Heart right ventricle (tissue), 16 donors: ENCODE results near the gene AGAP1. TPM values are rescaled to one million over a fixed set of nuclear protein-coding genes. Genes with fewer than 3 reads are reported as not detected.

Experiments
- ATAC-seq, 8 donors: fragments of 200-7000 bp; cut with Tn5 transposase; one replicate each; pipeline ENCODE4 v1.9.1; 2020; ENCODE audit warnings: mild to moderate bottlenecking in 8 of 8, moderate library complexity in 8 of 8, moderate number of reproducible peaks in 1 of 8
- DNase-seq, 2 donors: peaks; one replicate each; pipeline ENCODE4 v3.0.0-alpha.2; 2020
- H3K27ac ChIP-seq, 10 donors: fragments of 200-600 bp; sonication (generic) in 2 of 10; one replicate each; pipeline versions ENCODE4 v1.5.0 to v1.8.0; 2020 to 2022; ENCODE audit warnings: mild to moderate bottlenecking in 3 of 10
- H3K27me3 ChIP-seq, 7 donors: fragments of 200-600 bp; one replicate each; pipeline ENCODE4 v1.8.0; 2021 to 2022; ENCODE audit warnings: mild to moderate bottlenecking in 2 of 7
- H3K36me3 ChIP-seq, 9 donors: fragments of 200-600 bp; sonication (generic) in 1 of 9; one replicate each; pipeline versions ENCODE4 v1.5.0 to v1.8.0; 2020 to 2022; ENCODE audit warnings: mild to moderate bottlenecking in 2 of 9
- H3K4me1 ChIP-seq, 9 donors: fragments of 200-600 bp; sonication (generic) in 1 of 9; one replicate each; pipeline versions ENCODE4 v1.5.0 to v1.8.0; 2020 to 2022; ENCODE audit warnings: mild to moderate bottlenecking in 4 of 9
- H3K4me3 ChIP-seq, 10 donors: fragments of 200-600 bp; sonication (generic) in 2 of 10; one replicate each; pipeline versions ENCODE4 v1.5.0 to v1.8.0; 2020 to 2022; ENCODE audit warnings: mild to moderate bottlenecking in 7 of 10, moderate library complexity in 2 of 10
- H3K9me3 ChIP-seq, 11 donors: fragments of 200-600 bp in 10 of 11; sonication (generic) in 2 of 11; one replicate each; pipeline versions ENCODE4 v1.5.0 to v1.8.0; 2013 to 2022; ENCODE audit warnings: mild to moderate bottlenecking in 2 of 11, control low read depth in 1 of 11, moderate library complexity in 1 of 11
- WGBS, 2 donors: extraction: QIAGEN DNeasy Blood & Tissue Kit; methylation state at CpG; one replicate each; pipeline ENCODE4 v1.1.7; 2013; ENCODE audit warnings: inconsistent platforms in 1 of 2; 5-methylcytosine and 5-hydroxymethylcytosine counted together
- intact Hi-C, 10 donors: fragments of 100-400 bp; cut with DNase I; formaldehyde crosslinking; loops; one replicate each; pipeline versions ENCODE4 v1.11.1 to v1.14.2; 2022
- polyA plus RNA-seq, 2 donors: library from polyadenylated mRNA; stranded (reverse); fragments of 200-250 nt; gene quantifications; one replicate each; pipeline ENCODE4 v1.2.3, GENCODE V29; 2013
- total RNA-seq, 10 donors: library from RNA; stranded (reverse); fragmentation: NEBNext Ultra II Directional in 3 of 10; extraction: Animal tissue kit (Norgen Biotek cat#: 25700) in 3 of 10; gene quantifications; one replicate each; pipeline versions ENCODE4 v1.2.1 to v1.2.4, GENCODE V29; 2021 to 2023
- TF ChIP-seq, protein P1 (sequence below), 9 donors: fragments of 200-600 bp; sonication (generic) in 2 of 9; IDR thresholded peaks; one replicate each; pipeline versions ENCODE4 v1.5.0 to v1.8.0; 2021 to 2022; ENCODE audit warnings: antibody characterized with exemption in 9 of 9, mild to moderate bottlenecking in 5 of 9, moderate library complexity in 1 of 9
- donor health status: Arrhythmogenic right ventricular cardiomyopathy.
- donor health status: ischemic (EF 13 %, LVEDD 7.1; RV severe dilation, severe dysfunction).
- donor health status: healthy with polysubstance abuse.
- donor health status: DM: no; HTN: yes; CAD: no.
- donor health status: DM: no; HTN: no; CAD: no.
- donor health status: ischemic (EF 25% LVEDD 6.9; RV normal size, moderate dysfunction).
- donor health status: ischemic (EF 25% LVEDD 5.7; RV mildly dilated, moderate dysfunction).
- donor health status: healthy.
- donor health status: DM: yes; HTN: yes; CAD: no.
- donor health status: Ischemic cardiomyopathy.
- donor health status: ischemic (EF 35%, LVEDD 5.7; RV mildly dilated, moderate dysfunction).
- donor health status: nonischemic (EF 11% LVEDD 7.7; RV severe dilation, severe dysfunction).
- donor health status: DM: yes; HTN: yes; CAD: no.
- donor health status: PGD.
- donor health status: ischemic (EF 29% LVEDD 5.4; RV normal size, mild dysfunction).
- donor health status: nonischemic (EF 23%, LVEDD 6.1; RV moderate dilation, normal function).

AGAP1 gene
- total and polyA plus RNA-seq, 12 donors = 3.5 to 29.2 (median 19.4) TPM

DNA sequence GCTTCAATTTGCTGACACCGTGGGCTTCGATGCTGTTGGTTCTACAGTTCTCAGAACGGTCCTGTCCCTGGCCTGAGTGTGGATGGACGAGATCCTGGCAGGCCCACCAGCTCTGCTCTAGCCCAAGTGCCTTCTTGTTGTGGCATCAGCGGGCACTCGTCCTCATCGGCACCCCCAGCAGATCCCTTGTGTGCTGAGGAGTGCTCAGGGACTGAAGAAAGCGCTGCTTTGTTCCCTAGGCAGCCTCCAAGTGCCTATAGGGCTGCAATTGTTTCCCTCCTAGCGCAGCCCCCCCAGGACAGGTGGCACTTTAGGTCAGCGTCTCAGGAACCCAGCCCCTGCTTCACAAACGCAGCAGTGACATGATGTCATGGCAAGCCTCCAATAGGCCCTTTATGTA, 217.7 kb downstream of the AGAP1 start:
- DNase-seq (no peak), ATAC-seq (no peak)
- TF ChIP-seq, protein P1, sequence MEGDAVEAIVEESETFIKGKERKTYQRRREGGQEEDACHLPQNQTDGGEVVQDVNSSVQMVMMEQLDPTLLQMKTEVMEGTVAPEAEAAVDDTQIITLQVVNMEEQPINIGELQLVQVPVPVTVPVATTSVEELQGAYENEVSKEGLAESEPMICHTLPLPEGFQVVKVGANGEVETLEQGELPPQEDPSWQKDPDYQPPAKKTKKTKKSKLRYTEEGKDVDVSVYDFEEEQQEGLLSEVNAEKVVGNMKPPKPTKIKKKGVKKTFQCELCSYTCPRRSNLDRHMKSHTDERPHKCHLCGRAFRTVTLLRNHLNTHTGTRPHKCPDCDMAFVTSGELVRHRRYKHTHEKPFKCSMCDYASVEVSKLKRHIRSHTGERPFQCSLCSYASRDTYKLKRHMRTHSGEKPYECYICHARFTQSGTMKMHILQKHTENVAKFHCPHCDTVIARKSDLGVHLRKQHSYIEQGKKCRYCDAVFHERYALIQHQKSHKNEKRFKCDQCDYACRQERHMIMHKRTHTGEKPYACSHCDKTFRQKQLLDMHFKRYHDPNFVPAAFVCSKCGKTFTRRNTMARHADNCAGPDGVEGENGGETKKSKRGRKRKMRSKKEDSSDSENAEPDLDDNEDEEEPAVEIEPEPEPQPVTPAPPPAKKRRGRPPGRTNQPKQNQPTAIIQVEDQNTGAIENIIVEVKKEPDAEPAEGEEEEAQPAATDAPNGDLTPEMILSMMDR (IDR thresholded peaks at IDR 0.05) = no peak
- Histone ChIP-seq H3K4me3 (no peak overlapping the region), H3K27me3 (no peaks in the 10 kb centered on the region), H3K4me1 (peaks cover 0 to 14% (median 0%) of the 10 kb centered on the region in 9 donors), H3K27ac (no peak overlapping the region), H3K9me3 (no peaks in the 10 kb centered on the region), H3K36me3 (peaks cover 0 to 26% (median 0%) of the 10 kb centered on the region in 9 donors)
- 92% methylated on average over 11 of the region's 11 CpGs for WGBS, 2 donors
- intact Hi-C loops = no loop called here

DNA sequence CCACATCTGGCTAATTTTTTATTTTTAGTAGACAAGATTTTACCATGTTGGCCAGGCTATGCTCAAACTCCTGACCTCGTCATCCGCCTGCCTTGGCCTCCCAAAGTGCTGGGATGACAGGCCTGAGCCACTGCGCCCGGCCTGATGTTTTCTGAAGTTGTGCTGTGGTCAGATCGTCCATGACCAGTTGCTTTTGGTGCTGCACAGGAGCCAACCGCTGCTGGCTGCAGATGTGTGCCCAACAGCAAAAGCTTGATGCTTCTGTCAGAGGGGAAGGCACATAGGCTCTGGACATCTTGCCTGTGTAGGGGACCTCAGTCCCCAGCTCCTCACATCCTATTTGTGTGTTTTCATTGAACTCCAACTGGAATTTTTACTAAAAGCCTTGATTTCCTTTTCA, 218.3 kb downstream of the AGAP1 start:
- Histone ChIP-seq H3K27me3 (no peaks in the 10 kb centered on the region), H3K36me3 (peaks cover 0 to 26% (median 0%) of the 10 kb centered on the region in 9 donors), H3K4me1 (peaks cover 0 to 14% (median 0%) of the 10 kb centered on the region in 9 donors), H3K9me3 (no peaks in the 10 kb centered on the region), H3K27ac (no peak overlapping the region), H3K4me3 (no peak overlapping the region)
- TF ChIP-seq, protein P1 (IDR thresholded peaks at IDR 0.05) = no peak
- intact Hi-C loops = no loop called here
- ATAC-seq = no peak
- no peak for DNase-seq
- 98 to 99% methylated on average over 6 of the region's 6 CpGs for WGBS, 2 donors

DNA sequence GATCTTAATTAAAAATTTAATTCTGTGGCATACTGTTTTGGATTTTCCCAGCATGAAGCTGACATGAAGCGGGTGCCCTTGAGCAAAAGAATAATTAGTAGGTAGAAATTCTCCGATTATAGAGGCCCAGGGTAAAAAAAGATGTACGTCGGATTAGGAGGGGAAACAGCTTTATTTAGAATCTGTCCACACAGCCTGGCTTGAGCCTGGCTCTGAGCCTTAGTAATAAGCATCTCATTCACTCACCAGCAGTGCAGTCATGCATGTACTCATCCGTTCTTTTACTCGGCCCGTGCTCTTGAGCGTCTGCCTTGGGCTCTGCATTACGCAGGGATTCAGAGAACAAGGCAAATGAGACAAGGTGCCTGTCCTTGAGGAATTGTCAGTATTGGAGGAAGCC, 219.3 kb downstream of the AGAP1 start:
- ATAC-seq (no peak), DNase-seq (no peak)
- Histone ChIP-seq H3K27me3 (no peaks in the 10 kb centered on the region), H3K4me1 (peaks cover 0 to 14% (median 0%) of the 10 kb centered on the region in 9 donors), H3K27ac (no peak overlapping the region), H3K4me3 (no peak overlapping the region), H3K36me3 (peaks cover 0 to 26% (median 0%) of the 10 kb centered on the region in 9 donors), H3K9me3 (no peaks in the 10 kb centered on the region)
- TF ChIP-seq, protein P1 (IDR thresholded peaks at IDR 0.05) = no peak
- intact Hi-C loops = no loop called here
- WGBS, 2 donors = 92 to 93% methylated on average over 9 of the region's 9 CpGs

DNA sequence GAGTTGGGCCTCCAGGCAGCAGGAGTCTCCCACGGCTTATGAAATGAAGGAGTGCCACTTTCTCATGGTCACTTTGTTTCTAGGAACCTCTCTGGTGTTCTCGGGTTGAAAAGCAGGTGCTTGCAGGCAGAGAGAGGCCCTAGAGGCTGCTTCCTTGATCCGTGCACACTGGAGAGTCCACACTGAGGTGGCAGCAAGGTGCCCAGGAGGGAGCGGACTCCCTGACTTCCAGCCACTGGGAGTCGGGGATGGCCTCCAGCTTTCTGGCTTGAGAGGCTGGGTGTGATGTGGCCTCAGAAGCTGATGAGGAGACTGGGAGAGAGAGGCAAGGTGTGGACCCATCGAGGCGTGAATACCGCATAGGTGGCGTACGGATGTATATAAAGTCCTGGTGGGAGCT, 221.8 kb downstream of the AGAP1 start:
- 98% methylated on average over 10 of the region's 10 CpGs for WGBS, 2 donors
- intact Hi-C loops = no loop called here
- TF ChIP-seq, protein P1 (IDR thresholded peaks at IDR 0.05) = no peak

More for the DNA sequence above, 221.8 kb downstream of the AGAP1 start:
- Histone ChIP-seq H3K27ac (no peak overlapping the region), H3K36me3 (peaks cover 0 to 22% (median 0%) of the 10 kb centered on the region in 9 donors), H3K4me1 (peaks cover 0 to 8% (median 0%) of the 10 kb centered on the region in 9 donors), H3K4me3 (no peak overlapping the region), H3K27me3 (no peaks in the 10 kb centered on the region), H3K9me3 (no peaks in the 10 kb centered on the region)
- DNase-seq (no peak), ATAC-seq (no peak)
